Ishikawa (cell line): ENCODE results near the gene PPP4R2.

Experiments used
- CREB1 ChIP-seq: IDR thresholded peaks from 2 replicates; pipeline ENCODE4 v1.6.1; 2012; ENCODE audit warnings: low read depth
- EP300 ChIP-seq: IDR thresholded peaks from 2 replicates; pipeline ENCODE4 v1.6.1; 2012; ENCODE audit warnings: borderline replicate concordance
- FOXM1 ChIP-seq: IDR thresholded peaks from 2 replicates; pipeline ENCODE4 v1.6.1; 2012; ENCODE audit warnings: low read depth, borderline replicate concordance
- MAX ChIP-seq: IDR thresholded peaks from 2 replicates; pipeline ENCODE4 v1.6.1; 2012
- RAD21 ChIP-seq: IDR thresholded peaks from 2 replicates; pipeline ENCODE4 v1.6.1; 2012; ENCODE audit warnings: low read depth
- REST ChIP-seq: IDR thresholded peaks from 2 replicates; pipeline ENCODE4 v1.6.1; 2012; ENCODE audit warnings: low read depth, mild to moderate bottlenecking
- TAF1 ChIP-seq: IDR thresholded peaks from 2 replicates; pipeline ENCODE4 v1.6.1; 2012; ENCODE audit warnings: low read depth, mild to moderate bottlenecking
- TEAD4 ChIP-seq: IDR thresholded peaks from 2 replicates; pipeline ENCODE4 v1.6.1; 2012
- USF1 ChIP-seq: IDR thresholded peaks from 2 replicates; pipeline ENCODE4 v1.6.1; 2012
- YY1 ChIP-seq: IDR thresholded peaks from 2 replicates; pipeline ENCODE4 v1.6.1; 2012; ENCODE audit warnings: low read depth
- ZBTB7A ChIP-seq: IDR thresholded peaks from 2 replicates; pipeline ENCODE4 v1.6.1; 2012; ENCODE audit warnings: low read depth

- TF ChIP-seq YY1, result no peak
- TF ChIP-seq TAF1, result no peak
- no peak for TF ChIP-seq USF1
- no peak for TF ChIP-seq FOXM1
- TF ChIP-seq EP300, result no peak
- TF ChIP-seq ZBTB7A, result no peak
- TF ChIP-seq REST, result no peak
- TF ChIP-seq RAD21, result no peak
- TF ChIP-seq MAX, result no peak
- TF ChIP-seq CREB1, result no peak
- TF ChIP-seq TEAD4, result no peak
These were observed 5.1 kb upstream of the PPP4R2 start for GRCh38 chr3:72991522-72991921.
